MM.1S (cell line): ENCODE results near the gene CHRNA4.

ENCODE experiments used
- CTCF ChIP-seq: fragments of 300-600 bp; sonication (generic); IDR thresholded peaks from 2 replicates; pipeline ENCODE4 v1.5.1; 2016; ENCODE audit warnings: antibody characterized with exemption, low read length, mixed read lengths
- EZH2 ChIP-seq: fragments of 300-600 bp; sonication (generic); optimal IDR thresholded peaks from 2 replicates; pipeline ENCODE3; 2017; ENCODE audit warnings: low read depth, mild to moderate bottlenecking, antibody characterized with exemption, low read length, mixed read lengths
- EZH2phosphoT487 ChIP-seq: fragments of 300-600 bp; sonication (generic); IDR thresholded peaks from 2 replicates; pipeline ENCODE4 v1.6.1; 2018; ENCODE audit warnings: antibody characterized with exemption, low read length

- TF ChIP-seq CTCF (no peak), EZH2 (no peak), EZH2phosphoT487 (no peak)
Measured at GRCh38 chr20:63402860-63403220, 41.7 kb upstream of the CHRNA4 start.
